ENCODE data around the gene LAMA2. TPM values are rescaled to one million over a fixed set of nuclear protein-coding genes. Genes with fewer than 3 reads are reported as not detected.
"Not testable (repeated sequence)": the region's sequence is repeated elsewhere in the genome, so short reads cannot be mapped to it uniquely, and the experiment has no call there.

Gene LAMA2
- total RNA-seq, 1 donor, result not detected

DNA sequence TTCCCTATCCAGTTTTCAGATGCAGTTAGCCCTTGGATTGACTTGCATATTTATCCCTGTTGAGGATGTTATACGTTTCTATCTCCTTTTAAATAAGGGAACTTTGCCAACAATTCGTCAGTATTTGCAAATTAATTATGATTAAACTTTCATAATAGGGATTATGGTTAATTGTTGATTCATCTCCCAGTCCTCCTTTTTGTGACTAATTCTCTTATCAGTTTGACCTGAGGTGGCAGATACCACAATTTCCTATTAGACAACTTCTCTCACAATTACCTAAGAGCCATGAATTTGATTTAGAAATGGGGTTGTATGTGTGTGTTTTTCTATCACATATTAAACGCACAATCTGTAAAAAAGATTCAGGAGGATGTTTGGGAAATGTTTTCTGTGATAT lies 172.9 kb downstream of the LAMA2 start:
- no peak for DNase-seq (ENCODE audit: low read depth in 2 of 3, low spot score in 2 of 3)

DNA sequence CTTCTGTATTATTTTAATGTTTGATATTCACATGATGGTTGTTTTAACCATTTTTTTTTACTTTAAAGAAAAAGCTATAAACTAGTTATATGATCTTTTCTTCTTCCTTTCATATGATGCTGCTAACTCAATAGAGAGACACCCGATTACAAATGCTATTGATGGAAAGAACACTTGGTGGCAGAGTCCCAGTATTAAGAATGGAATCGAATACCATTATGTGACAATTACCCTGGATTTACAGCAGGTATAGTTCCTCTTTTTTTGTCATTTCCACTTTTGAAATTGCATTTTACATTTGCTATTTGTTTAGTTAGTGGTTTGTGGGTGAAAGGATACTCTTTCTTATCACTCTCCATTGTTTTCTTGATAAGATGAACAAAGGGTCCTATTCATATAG lies 176.7 kb downstream of the LAMA2 start:
- no peak for DNase-seq (ENCODE audit: low read depth in 2 of 3, low spot score in 2 of 3)

DNA sequence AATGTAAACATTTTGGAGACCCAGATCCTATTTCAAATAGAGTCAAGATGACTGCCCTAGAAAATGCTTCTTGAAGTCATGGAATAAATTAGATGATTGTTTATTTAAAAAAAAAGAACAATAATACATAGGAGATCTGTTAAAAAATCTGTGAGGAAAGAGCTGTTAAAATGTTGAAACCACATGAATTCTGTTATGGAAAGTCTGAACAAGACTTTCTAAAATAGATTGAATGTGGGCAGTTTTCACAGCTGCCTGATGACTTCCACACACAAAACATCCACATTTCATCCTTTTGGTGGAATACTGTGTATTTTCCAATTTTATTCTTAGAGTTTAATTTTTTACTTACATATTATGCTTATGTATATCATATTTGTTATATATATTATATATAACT lies 186.1 kb downstream of the LAMA2 start:
- no peak for DNase-seq (ENCODE audit: low read depth in 2 of 3, low spot score in 2 of 3)

DNA sequence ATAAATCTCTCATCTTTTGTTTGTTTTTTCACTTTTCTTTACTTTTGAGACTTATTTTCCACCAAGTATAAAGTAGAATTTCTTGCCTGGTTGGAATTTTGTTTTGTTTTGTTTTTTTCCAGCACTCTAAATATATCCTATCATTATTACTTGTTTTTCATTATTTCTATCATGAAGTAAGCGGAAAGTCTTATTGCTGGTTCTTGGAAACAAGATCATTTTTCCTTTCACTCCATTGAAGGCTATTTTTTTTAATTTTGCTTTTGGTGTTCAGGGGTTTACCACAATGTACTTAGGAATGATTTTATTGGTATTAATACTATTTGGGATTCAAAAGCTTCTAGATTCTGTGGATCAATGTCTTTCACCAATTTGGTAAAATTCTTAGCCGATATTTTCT lies 190.1 kb downstream of the LAMA2 start:
- no peak for DNase-seq (ENCODE audit: low read depth in 2 of 3, low spot score in 2 of 3)

GRCh38 chr6:129073691-129074395 lies 190.9 kb downstream of the LAMA2 start:
- no peak for DNase-seq (ENCODE audit: low read depth in 2 of 3, low spot score in 2 of 3)

DNA sequence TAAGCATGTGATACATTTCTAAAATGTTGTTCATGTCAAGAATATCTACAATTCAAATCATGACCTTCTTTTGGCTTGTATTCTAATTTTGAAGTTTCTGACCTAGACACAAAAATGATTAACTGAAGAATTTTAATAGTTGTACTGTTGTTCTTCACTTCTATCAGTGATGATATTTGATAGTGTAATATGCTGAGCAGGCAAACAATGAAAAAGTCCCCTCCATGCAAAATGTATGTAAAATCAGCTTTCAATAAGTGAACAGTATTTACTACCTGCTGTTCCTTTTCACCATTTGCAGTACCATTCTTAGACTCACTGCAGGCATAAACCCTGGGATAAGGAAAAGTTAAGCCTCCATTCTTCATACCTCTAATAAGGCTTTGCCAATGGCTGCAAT lies 201.5 kb downstream of the LAMA2 start:
- DNase-seq (ENCODE audit: low read depth in 2 of 3, low spot score in 2 of 3), result no peak

DNA sequence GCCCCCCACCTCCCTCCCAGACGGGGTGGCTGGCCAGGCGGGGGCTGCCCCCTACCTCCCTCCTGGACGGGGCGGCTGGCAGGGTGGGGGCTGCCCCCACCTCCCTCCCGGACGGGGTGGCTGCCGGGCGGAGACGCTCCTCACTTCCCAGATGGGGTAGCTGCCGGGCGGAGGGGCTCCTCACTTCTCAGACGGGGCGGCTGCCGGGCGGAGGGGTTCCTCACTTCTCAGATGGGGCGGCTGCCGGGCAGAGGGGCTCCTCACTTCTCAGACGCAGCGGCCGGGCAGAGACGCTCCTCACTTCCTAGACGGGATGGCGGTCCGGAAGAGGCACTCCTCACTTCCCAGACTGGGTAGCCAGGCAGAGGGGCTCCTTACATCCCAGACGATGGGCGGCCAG lies 205.5 kb downstream of the LAMA2 start:
- not testable (repeated sequence) for DNase-seq (ENCODE audit: low read depth in 2 of 3, low spot score in 2 of 3)

GRCh38 chr6:129089357-129089756 lies 206.4 kb downstream of the LAMA2 start:
- no peak for DNase-seq (ENCODE audit: low read depth in 2 of 3, low spot score in 2 of 3)

DNA sequence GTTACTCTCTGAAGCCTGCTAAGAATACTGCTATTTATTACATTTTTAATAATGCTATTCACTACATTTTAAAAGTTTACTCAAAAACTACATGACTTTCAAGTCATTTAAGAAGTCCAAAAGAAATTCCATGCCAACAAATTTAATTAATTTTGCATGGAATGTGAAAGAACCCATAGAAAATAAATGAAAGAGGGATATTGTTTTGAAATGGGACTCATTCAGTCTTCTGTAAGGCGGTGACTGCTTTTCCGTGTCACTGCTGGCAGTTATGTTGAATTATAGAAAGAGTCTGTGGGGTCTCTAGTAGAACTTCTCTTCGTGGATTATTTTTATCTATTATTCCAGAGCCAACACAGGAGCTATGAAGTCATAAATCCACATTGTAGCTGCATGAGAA lies 211.2 kb downstream of the LAMA2 start:
- DNase-seq (ENCODE audit: low read depth in 2 of 3, low spot score in 2 of 3), result no peak

GRCh38 chr6:129096651-129097290 lies 213.8 kb downstream of the LAMA2 start:
- DNase-seq (ENCODE audit: low read depth in 2 of 3, low spot score in 2 of 3), result no peak

DNA sequence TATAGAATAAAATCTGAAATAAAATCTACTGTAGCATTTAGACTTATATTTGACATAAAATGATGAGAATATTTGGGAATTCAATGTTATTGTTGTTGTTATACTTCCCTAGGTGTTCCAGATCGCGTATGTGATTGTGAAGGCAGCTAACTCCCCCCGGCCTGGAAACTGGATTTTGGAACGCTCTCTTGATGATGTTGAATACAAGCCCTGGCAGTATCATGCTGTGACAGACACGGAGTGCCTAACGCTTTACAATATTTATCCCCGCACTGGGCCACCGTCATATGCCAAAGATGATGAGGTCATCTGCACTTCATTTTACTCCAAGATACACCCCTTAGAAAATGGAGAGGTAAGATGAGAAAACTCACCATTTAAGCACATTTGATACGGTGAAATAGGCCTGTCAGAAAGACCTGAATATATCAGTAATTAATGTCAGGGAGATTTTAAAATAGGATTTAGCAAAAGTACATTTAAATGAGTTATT lies 215.2 kb downstream of the LAMA2 start:
- DNase-seq (ENCODE audit: low read depth in 2 of 3, low spot score in 2 of 3), result no peak

GRCh38 chr6:129099696-129100095 lies 216.8 kb downstream of the LAMA2 start:
- DNase-seq (ENCODE audit: low read depth in 2 of 3, low spot score in 2 of 3), result no peak

DNA sequence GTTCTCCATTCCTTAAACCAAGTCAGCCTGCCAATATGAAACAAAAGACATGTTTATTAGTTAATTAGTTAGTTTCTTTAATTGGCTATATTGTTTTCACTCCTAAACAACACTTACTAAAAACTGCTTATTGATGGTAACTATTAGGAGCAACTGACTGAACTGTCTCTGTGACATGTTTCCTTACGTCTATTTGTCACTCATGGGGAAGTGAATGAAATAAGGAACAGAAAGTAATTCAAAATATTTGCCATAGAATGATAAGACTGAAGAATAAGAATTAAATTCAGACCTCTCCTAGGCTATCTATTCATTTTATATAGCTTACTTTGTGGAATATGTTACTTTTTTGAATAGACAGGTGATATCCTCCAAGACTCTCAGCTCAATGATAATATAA lies 217.2 kb downstream of the LAMA2 start:
- no peak for DNase-seq (ENCODE audit: low read depth in 2 of 3, low spot score in 2 of 3)

DNA sequence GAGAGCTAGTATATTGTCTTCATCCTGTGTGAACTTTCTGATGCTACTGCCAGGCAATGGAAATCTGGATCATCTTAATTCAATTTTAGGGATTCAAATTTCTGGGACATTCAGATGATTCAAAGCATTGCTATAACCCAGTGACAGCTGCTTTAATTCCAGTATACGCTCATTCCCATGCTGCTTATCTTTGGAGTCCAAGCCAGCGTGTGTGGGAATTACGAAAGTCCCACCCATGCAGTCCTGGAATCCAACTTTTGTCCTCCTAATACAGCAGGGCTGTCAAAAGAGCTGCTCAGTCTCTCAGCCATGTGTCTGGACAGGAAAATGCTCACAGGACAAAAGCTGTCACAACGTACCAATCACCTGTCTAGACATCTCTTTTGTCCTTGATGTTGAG lies 219.8 kb downstream of the LAMA2 start:
- no peak for DNase-seq (ENCODE audit: low read depth in 2 of 3, low spot score in 2 of 3)

DNA sequence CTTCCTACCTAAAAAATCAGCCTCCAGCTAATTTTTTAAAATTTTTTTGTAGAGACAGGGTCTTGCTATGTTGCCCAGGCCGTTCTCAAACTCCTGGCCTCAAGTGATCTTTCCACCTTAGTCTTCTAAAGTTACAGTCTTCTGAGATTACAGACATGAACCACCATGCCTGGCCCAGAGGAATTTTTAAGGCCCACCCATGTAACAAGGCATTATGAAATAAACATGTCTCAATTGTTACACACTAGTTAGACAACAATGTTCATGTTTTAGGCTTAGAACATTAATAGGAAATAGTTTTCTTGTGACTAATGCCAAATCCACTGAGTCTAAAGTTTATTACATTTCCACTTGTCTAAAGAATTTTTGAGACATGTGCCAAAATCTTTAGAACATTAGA lies 221.2 kb downstream of the LAMA2 start:
- no peak for DNase-seq (ENCODE audit: low read depth in 2 of 3, low spot score in 2 of 3)

DNA sequence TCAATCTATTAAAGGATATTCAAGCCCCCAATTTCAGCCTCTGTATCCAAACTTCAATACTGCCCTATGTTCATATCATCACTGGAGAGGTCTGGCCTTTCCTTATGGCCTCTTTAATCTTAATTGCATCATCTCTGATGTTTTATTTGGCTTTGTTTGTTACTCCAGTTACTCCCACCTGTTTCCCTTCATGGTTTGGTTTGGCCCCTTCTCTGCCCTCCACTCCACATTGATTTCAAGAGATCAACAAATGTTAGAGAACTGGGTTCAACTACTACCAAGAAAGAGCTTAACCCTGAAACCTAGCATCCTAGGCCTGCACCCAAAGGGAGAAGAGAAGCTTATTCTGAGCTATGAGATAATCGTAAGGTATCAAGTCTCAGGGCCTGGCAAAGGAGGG lies 221.6 kb downstream of the LAMA2 start:
- DNase-seq (ENCODE audit: low read depth in 2 of 3, low spot score in 2 of 3), result no peak

- no peak for DNase-seq (ENCODE audit: low read depth in 2 of 3, low spot score in 2 of 3)
Observed at GRCh38 chr6:129105035-129105434, 222.1 kb downstream of the LAMA2 start.

GRCh38 chr6:129105793-129106192 lies 222.9 kb downstream of the LAMA2 start:
- no peak for DNase-seq (ENCODE audit: low read depth in 2 of 3, low spot score in 2 of 3)

- no peak for DNase-seq (ENCODE audit: low read depth in 2 of 3, low spot score in 2 of 3)
Observed at GRCh38 chr6:129108337-129108736, 225.4 kb downstream of the LAMA2 start.

- no peak for DNase-seq (ENCODE audit: low read depth in 2 of 3, low spot score in 2 of 3)
Observed at GRCh38 chr6:129110690-129111343, 227.9 kb downstream of the LAMA2 start.

DNA sequence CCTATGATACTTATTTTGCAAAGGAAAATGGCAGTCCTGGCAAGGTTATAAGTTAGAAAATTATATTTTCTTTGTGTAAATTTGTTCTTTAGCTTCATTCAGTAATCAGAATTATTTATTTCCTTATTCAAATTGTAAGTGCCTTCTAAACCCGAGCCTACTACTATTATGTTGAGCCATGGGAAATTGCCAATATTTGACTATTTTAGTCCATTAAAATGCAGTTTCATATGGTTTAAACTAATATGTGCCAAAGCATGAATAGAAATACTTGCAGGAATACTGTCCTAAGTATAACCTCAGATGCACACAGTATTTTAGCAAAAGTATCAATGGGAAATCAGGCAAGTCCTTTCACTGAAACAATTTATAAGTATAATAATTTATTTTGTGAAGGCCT lies 228.4 kb downstream of the LAMA2 start:
- no peak for DNase-seq (ENCODE audit: low read depth in 2 of 3, low spot score in 2 of 3)

DNA sequence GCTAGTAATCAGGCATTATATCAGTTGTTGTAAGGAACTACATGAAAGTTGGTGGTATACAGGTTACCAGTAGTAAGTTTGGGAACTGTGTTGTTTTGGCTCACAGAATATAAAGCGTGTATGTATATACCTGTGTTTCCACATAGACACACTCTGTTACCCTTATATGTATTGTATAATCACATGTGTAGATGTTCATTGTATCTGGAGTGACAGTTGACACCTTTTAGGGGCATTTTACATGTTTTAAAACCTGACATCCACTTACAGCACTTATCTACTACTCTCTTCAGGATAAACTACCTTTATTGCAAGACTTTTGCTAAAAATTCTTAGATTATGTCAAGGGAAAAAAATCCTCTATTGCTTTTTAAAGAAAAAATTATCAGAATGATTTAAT lies 228.9 kb downstream of the LAMA2 start:
- no peak for DNase-seq (ENCODE audit: low read depth in 2 of 3, low spot score in 2 of 3)

All from hematopoietic multipotent progenitor cell (in vitro differentiated cells).